Stimulated activated CD8-positive, alpha-beta memory T cell treated with anti-CD3 and anti-CD28 coated beads, Interleukin-4, amount 100 ng/mL, for 24 hours (primary cell): ENCODE data around the gene SEMA3E.
"Not testable (repeated sequence)": the region's sequence is repeated elsewhere in the genome, so short reads cannot be mapped to it uniquely, and the experiment has no call there.

Experiments
- DNase-seq: peaks from one replicate; pipeline ENCODE4 v3.0.0-alpha.2; 2020; ENCODE audit warnings: low read depth

Gene SEMA3E

DNA sequence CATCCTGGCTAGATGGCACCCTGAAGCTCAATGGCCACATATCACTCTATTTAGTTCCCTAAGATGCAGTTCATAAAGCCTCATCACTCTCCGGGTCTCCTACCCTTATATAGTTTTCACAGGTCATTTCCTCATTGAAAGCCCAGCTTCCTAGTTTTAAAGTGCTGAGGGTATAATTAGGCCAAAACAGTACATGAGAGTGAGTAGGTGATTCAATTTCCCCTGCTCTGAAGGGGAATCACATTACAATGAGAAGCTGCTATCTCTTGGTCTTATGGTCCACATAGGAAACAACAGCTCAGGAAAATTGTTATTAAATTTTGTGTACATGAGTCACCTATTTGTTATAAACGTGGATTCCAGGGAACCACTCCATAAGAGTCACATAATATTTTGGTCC, 162.0 kb downstream of the SEMA3E start:
- DNase-seq, result no peak

DNA sequence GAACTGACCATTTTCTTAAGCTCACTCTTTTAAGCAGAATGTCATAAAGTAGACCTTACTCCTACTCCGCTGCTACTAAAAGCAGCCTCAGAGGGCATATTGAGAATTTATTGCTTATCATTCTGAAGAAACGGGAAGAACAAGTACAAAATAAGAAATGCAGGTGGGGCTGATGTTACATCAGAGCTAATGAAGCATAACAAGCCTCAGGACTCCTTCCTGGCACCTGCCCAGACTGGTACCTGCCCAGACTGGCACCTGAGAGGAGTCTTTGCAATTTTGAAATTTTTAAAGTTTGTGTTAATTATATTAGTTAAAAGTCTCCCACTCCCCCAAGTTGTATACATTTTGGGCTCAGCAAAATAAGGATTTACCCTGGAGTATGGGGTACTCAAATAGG, 162.4 kb downstream of the SEMA3E start:
- no peak for DNase-seq

DNA sequence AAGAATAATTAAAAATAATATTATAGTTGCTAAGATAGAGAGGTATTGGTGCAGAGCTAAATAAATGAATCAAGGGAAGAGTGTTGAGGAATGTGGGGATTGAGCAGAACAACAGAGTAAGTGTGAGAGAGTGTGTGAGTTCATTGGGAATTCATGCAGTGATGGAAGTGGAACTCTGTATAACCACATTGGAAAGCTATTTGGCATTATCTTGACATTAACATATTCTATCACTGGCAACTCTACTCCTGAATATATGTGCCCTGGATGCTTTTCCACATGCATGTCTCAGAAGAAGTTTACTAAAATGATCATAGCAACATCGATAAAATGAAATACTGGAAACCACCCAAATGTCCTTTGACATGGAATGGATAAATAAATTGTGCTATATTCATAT, 164.1 kb downstream of the SEMA3E start:
- DNase-seq, result no peak

DNA sequence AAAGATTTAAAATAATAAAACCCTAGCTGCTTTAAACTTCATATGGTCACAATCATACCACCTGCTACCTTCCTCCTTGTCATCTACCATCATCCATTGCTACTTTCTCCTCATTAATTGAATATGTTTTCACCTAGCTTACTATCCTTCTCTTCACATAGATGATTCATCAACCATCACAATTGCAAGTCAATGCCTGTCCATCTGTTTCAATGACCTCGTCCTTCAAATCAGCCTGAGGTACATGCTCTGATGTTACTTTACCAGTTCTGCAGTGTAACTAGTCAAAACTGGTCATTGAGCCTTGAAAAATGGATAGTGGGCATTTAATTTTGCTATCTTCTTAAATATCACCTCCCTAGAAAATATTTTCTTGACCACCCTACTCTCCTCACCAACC, 164.7 kb downstream of the SEMA3E start:
- no peak for DNase-seq

DNA sequence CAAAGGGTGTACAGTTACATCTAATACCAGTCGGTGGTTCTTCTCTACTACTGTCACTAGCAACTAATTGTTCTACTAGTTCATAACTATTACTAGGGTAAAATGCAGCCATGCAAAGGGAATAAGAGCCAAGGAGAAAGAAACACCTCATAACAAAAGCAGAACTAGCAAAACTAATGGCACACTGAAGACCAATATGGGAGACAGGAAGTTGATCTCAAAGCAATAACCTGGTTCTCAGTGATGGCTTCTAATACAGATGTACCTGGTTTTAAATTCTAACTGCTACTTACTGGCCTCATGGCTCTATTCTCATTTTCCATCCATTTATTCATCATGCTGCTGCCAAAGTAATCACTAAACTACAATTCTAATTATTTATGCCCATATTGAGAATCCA, 170.3 kb downstream of the SEMA3E start:
- no peak for DNase-seq

DNA sequence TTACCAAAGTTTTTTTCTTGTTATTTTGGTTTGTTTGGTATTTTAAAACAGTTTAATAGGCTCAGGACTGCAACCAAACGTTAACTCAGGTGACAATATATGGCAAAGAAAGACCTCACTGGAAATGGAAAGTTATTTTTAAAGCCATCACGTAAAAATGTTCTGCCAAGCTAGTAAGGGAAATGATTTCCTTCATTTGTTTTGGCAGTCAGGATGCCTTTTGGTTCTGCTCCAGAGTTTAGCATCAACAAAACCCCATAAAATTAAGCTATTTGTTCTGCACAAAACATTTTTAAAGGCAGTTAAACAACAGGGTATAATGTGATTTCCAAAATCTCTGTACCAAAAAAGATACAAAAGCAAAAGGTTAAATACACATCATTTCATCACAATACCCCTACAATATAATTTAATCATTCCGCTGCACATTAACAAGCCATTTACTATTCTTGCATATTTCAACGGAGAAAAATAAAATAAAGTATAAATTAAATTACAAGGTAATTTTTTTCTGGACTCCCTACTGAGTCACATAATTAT, 172.4 kb downstream of the SEMA3E start:
- DNase-seq, result no peak

DNA sequence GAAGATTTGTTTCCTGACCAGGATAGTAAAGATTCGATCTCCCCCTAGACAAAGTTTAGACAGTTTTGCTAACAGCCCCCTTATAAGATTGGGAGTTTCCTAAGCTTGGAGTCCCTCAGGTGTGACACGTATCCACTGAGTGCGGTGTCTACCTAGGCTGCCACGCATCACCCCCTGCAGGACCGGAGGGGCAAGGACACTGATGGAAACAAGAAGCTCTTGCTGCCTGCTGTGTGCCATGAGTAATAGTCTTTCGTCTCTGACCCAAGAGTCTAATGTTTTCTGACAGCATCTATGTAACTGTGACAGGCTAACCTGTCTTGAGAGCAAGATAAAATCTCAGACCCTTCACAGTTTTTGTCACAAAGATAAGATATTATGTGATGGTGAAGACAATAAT, 173.5 kb downstream of the SEMA3E start:
- no peak for DNase-seq

DNA sequence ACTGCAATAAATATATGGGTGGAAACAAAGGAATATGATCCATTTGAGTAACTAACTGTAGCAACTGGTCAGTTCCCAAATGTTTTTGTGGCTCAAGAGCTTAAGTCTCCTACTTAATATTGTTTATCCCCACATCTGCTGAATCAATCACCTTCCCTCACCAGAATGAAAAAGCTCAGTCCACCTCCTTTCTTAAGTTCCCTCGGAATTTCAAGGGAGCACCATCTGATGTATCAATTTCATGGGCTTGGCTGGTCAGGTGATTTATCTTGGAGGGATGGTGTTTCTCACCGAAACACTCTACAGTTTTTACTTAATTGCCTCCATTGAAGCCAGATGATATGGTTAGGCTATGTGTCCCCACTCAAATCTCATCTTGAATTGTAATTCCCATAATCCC, 176.6 kb downstream of the SEMA3E start:
- DNase-seq, result no peak

DNA sequence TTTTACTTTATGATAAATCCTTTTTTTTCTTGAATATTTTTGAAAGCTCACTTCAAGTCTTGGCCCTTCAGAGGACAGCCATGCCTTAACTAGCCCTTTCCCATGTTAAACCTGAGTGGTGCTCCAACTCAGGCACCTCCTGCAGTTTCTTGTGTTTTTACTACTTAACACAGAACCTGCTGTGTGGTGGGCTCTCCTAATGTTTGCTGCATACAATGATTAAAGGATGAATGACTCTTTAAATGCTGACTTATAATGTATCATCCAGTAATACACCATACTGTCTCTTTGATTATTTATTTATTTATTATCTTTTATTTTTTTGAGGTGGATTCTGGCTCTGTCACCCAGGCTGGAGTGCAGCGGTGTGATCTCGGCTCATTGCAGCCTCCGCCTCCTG, 179.4 kb downstream of the SEMA3E start:
- no peak for DNase-seq

DNA sequence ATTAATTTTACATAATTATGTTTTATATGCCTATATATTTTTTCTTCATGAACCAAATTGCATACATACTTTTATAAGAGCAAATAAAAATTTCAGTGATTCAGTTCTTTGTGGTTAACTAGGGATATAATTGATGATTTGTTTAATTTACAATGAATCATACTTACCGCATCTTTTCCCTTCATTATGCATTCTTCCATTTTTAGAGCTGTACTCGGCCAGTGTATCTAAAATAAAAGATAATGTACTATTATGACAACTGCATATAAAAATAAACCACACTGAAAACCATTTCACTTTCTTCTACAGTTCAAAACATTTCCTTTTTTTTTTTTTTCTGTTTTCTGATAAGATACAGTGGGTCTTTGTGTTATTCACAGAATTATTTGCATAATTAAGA, 179.9 kb downstream of the SEMA3E start:
- no peak for DNase-seq

DNA sequence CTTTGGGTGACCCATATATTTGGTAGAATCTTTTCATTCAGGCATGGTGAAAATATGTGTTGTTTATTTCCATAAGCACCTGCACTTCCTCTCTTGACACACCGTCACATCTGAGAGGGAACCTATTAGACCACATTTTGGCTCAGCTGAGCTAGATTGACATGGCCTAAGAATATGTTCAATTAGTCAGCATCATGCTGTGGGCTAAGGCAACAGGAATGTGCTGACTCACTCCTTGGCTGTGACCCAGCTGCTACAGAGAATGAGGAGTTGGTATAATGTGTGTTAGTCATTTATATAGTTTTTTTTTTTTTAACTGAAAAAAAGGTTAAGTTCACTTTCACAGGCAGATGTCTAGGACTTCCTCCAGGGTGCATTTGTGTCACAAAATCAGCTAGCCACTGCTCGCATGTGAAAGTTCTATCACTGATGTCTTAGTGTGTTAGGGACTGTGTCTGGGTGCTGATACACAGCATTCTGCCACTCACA, 180.6 kb downstream of the SEMA3E start:
- no peak for DNase-seq

DNA sequence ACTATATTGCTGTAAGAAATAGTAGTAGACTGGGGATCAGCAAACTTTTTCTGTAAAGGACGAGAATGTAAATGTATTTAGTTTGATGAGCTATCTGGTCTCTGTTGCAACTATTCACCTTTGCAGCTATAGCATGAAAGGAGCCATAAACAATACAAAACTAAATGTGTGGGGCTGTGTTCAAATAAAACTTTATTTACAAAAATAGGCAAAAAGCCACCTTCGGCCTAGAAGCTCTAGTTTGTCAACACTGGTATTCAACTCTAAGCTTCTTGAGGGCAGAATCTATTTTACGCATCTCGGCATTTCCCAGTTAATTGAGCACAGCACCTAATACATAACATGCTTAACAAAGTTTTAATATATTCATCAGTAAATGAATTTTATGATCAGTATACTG, 181.4 kb downstream of the SEMA3E start:
- DNase-seq, result no peak

DNA sequence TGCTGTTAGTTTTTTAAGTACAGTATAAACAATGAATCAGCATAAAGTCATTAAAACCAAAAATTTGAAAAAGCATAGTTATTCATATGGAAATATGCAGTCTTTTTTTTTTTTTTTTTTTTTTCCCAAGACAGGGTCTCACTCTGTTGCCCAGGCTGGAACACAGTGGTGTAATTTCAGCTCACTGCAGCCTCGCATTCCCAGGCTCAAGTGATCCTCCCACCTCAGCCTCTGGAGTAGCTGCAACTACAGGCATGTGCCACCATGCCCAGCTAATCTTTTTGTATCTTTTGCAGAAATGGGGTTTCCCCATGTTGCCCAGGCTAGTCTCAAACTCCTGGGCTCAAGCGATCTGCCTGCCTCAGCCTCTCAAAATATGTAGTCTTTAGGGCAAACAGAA, 182.0 kb downstream of the SEMA3E start:
- no peak for DNase-seq

DNA sequence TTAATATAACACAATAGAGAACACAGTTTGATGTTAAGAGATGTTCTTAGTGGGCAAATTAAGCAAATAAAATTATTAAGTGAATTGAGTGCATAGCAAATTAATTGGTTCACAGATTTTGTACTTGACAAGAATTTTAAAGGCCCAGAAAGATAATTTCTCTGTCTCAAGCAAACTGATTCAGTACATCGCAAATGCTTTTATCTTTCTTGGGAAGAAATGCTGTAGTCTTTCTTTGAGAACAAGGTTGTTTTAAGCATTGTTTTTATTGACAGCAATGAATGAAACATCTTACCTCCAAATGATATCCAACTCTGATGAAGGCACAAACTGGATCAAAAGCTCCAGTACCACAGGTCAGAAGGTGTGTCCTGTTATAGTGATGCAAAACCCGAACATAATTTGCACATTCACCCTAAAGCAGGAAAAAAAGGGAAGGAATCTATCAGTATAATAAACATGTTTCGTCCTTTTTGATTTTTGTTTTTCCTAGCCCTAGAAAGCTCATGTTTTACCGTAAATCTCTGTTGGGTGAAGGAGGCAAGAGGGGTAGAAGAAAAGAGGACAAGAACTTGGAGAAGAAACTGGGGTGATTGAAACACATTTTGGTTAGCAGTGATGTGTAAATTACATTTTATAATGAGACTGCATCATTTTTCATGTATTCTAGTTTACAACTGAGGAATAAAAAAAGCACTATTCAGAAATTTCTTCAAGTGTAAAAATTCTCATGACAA, 182.6 kb downstream of the SEMA3E start:
- DNase-seq, result no peak

DNA sequence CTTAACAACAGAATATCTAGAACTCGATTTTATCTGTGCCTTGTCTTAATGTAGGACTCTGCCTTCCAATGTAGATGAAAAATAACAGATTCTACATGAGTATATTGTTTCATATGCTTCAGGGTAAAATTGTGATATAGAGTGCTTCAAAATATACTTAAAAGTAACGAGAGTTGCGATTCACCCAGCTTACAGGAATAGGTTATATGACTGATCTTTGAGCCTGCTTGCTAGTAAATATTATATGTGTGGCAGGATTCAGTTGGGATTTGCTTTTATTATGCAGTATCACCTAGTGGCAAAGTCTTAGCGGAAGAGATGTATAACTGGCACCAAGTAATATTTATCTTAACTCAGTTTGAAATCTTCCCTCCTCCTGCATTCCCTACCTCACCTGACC, 183.3 kb downstream of the SEMA3E start:
- DNase-seq, result no peak

DNA sequence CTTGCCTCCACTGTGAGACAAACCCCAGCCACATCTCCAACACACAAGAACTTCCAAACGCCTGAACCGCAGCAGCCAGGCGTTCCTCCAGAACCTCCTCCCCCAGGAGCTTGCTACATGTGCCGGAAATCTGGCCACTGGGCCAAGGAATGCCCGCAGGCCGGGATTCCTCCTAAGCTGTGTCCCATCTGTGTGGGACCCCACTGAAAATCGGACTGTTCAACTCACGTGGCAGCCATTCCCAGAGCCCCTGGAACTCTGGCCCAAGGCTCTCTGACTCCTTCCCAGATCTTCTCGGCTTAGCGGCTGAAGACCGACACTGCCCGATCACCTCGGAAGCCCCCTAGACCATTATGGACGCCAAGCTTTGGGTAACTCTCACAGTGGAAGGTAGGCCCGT, 187.1 kb downstream of the SEMA3E start:
- DNase-seq, result not testable (repeated sequence)

DNA sequence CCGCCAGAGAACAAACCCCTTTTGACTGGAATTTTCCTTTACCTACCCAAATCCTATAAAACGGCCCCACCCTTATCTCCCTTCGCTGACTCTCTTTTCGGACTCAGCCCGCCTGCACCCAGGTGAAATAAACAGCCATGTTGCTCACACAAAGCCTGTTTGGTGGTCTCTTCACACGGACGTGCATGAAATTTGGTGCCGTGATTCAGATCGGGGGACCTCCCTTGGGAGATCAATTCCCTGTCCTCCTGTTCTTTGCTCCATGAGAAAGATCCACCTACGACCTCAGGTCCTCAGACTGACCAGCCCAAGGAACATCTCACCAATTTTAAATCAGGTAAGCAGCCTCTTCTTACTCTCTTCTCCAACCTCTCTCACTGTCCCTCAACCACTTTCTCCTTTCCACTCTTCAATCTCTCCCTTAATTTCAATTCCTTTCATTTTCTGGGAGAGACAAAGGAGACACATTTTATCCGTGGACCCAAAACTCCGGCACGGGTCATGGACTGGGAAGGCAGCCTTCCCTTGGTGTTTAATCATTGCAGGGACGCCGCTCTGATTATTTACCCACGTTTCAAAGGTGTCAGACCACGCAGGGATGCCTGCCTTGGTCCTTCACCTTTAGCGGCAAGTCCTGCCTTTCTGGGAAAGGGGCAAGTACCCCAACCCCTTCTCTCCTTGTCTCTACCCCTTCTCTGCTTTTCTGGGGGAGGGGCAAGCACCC, 188.8 kb downstream of the SEMA3E start:
- DNase-seq, result not testable (repeated sequence)

DNA sequence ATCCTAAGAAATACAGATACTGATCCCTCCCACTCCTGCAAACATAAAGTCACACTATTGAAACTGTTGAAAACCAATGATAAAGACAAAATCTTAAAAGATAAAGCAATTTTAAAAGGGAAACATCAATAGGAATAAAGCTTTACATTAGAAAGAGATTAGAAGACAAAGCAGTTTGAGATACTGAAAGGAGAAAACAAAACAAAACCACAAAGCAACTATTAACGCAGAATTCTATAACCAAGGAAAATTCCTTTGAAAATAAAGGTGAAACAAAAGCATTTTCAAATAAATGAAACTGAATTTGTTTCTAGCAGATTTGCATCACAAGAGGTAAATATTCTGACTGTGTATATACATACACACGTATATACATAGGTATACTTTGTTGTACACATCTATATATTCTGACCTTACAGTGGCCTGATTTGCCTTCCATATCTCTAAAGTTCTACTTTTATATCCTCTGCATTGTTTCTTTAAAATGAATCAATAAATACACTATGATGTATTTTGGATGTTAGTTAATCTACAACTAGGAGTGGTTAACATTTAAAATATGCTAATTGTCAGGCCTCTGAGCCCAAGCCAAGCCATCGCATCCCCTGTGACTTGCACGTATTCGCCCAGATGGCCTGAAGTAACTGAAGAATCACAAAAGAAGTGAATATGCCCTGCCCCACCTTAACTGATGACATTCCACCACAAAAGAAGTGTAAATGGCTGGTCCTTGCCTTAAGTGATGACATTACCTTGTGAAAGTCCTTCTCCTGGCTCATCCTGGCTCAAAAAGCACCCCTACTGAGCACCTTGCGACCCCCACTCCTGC, 189.6 kb downstream of the SEMA3E start:
- DNase-seq, result not testable (repeated sequence)

DNA sequence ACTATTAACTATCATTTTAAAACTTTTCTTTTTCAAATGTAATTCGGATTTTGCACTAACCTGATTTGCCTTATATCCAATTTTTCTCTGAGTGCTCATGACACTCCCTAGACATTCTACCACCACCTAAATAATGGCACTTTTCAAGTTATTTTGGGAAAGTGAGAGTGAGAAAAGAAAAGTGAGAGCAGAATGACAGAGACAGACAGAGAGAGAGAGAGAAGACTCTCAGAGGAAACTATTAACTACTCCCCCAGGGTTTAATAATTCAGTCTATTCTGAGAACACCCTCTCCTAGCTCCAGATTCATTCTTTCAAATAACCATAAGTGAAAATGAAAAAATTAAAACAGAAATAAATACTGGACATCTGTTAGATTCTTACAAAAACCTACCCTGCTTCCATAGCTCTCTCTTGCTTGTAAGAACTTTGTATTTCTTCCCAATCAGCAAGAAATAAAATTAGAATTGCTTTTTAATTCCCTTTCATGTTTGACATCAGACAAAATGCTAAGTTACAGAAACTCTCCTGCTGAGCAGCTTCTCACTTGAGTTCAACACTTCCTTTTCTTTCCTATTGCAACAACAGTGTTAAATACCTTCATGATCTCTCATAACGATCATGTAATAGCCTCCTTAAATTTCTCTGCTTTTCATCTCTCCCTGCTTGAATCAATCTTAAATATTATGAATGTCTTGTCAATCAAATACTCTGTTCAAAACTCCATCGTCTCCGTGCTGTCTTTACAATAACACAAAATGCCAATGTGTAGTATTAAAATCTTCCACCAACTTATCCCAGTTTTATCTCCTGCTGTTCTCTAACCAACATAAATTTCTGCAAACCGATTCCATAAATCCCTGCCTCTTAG, 191.7 kb downstream of the SEMA3E start:
- no peak for DNase-seq

DNA sequence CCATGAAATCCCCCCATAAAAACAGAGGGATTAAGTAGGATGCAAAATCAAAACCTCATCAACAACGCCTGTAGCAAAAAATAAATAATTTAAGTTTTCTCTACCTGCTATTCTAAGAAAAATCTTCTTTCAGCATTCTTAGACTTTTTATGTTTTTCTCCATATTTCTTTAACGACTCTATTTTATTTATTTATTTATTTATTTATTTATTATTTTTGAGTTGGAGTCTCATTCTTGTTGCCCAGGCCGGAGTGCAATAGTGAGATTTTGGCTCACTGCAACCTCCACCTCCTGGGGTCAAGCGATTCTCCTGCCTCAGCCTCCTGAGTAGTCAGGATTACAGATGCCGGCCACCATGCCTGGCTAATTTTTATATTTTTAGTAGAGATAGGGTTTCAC, 192.5 kb downstream of the SEMA3E start:
- DNase-seq, result no peak

DNA sequence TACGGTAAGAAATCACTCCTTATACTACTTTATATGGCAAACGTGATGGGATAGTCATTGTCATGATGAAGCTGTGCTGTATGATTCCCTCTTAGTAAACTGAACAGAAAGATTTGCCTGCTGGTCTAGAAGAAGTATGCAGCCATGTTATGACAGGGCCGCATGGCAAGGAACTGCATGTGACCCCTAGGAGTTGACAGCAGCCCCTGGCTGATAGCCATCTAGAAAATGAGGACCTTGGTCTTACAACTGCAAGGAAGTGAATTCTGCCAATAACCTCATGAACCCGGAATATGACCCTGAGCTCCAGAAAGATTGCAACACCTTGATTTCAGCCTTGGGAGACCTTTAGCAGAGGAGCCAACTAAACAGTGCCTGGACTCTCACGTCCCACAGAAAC, 193.3 kb downstream of the SEMA3E start:
- no peak for DNase-seq

DNA sequence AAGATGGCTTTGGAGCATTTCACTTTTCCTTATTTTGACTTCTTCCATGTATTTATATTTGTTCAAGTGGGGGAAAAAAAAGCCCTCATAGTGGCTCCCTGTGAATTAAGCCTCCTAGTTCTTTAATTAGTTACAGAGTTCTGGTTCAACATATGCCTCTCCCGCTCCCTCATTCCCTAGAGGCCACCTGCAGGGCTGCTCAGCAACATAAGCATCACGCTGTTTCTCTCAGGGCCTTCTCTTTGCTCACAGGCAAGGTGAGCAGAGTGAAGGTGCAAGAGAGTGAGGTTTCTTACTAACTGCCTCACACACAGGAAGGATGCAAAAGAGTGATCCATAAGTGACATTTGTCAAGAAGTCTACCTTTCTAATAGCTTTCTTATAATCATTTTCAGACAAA, 196.7 kb downstream of the SEMA3E start:
- no peak for DNase-seq
